Measurements from ENCODE around the gene SCG5.

The SCG5 gene

GRCh38 chr15:32659340-32660155 lies 18.0 kb downstream of the SCG5 start:
- DNase-seq, result no peak

DNA sequence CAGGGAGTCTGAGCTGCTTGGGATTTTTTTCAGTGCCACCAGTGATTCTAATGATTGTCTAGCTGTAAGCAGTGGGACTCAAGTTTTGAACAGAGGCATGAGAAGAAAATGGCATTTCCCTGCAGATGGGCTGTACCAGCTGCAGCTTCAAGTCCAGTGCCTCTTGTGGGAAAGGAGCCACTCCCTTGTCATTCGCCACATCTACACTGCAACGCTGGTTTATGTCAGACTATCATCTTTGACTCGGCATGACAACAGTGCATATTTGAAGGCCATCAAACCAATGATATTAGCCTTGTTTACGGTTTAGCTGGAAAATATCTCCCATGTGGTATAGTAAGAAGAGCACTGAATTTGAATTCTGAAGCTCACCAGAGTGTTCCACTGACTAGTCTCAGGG lies 22.2 kb downstream of the SCG5 start:
- DNase-seq, result no peak

DNA sequence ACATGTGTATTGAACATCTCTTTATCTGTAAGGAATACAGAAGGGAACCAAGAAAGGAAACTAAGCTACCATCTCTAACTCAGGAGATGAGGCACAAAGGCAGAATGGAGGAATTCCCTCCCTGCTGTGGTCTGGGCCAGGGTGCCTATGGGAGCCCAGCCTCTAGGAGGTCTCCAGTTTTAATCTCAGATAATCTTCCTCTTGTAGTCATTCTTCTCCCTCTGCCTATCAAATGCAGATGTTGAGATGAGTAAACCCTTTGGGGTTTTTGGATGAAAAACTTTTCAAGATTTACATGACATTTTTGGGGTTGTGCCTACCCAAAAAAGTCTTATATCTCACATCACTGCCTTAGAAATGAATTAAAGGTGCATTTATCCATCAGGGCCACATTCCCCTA lies 23.3 kb downstream of the SCG5 start:
- DNase-seq, result no peak

- no peak for DNase-seq
Observed at GRCh38 chr15:32667321-32667720, 25.8 kb downstream of the SCG5 start.

- DNase-seq, result no peak
Observed at GRCh38 chr15:32668942-32669341, 27.4 kb downstream of the SCG5 start.

DNA sequence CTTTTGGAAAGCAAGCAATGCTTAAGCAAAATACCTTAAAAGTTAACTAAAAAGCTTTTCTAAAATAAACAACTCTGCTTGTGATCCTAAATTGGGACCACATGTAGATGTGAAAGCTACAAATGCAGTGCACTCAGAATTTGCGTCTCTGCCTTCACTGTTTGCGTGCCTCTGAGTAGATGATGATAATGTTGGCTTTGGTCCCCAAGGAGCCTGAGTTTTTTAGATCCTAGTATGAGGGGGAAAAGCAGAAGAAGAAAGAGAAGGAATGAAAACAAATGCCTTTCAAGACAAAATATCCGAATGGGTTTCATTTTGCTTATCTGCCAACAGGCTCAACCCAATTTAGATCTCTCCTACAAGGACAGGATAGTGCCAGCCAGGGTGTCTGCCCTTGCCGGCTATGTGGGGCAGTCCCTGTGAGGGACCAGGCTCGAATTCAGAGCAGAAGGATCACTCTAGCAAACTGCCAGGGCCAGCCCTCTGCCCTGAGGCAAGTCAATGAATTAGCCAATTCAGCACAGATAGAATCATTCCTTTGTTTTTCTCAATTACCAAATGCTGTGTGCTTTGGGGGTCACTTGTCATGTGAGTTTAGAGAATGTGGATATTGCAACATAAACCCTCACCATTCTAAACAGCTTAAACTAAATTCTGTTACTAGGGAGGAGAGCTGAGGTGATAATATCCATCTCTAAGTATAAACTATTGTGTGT lies 28.5 kb downstream of the SCG5 start:
- DNase-seq, result no peak

DNA sequence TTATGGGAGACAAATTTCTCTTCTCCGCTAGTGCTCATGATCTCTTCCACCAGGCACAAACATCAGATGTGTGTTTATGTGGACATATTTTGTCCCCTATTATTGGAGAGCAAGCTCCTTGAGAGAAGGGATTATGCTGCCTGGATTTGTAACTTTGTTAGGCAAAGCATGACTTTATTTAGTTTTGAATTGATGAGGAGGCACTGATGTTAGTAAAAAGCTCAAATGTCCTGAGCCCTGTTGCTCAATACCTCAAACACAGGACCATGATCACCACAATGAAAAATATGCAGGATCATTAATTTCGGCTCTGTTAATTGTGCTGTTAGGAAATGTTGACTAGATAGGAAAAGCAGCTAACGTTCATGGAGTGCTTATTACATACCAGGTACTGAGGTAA lies 29.1 kb downstream of the SCG5 start:
- no peak for DNase-seq

DNA sequence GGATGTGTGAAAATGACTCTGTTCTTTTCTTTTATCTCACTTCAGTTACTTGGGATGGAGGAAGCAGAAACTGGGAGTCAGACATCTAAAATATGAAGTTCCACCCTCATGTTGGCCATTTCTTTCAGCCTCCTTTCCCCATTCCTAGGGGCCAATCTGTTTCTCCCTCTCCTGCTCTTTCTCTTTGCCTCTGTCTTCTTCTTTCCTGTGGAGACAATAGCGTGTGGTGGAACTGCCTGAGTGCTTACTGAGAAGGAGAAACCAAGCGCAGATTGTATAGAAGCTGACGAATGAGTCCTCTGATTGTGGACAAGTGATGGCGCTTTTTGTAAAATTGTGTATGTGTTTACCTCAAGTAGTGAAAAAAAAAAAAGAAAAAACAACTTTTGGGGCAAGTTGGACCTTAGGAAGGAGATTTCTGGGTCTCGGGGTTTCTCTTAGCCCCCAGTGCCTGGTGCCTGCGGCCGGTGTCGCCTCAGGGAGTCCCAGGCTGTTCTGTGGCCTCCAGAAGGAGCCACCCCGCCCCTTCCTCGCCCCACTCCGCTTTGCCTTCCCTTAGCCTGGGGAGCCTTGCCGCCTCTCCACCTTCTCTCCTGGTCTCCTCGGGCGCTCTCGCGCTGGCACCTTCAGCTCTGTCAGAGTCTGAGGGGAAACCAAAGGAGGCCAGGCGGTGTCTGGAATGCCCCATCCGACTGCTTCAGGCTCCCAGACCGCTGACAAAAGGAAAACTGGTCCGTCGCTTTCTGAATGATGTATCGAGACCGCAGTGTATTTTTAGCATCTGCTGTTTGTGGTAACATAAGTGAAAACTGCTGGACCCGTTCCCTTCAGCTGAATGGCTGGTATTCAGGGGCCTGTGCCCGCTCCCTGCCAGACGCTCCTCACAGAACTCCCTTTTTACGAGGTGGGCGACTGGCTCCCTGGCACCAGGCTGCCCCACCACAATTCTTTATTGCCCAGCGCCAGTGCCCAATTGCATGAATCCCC lies 30.1 kb downstream of the SCG5 start:
- DNase-seq, result no peak

DNA sequence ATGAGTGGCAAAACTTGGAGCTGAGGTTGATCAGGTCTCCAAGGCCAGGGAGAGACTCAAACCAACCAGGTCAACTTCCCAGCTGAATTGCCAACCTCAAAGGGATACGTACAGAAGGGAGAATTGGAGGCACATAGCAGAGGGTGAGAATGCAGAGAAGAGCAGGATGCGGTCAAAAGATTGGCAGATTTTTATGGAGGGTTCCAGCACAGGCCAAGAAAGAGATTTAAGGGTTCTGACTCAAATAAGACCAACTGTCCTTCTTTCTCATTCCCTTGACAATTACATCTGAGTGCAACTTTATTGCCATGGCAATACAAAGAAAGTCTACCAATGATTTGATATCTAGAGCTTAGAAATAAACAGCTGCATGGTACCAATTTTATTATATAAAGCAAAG lies 33.2 kb downstream of the SCG5 start:
- DNase-seq, result no peak

- no peak for DNase-seq
Observed at GRCh38 chr15:32675466-32675865, 34.0 kb downstream of the SCG5 start.

GRCh38 chr15:32676169-32676568 lies 34.7 kb downstream of the SCG5 start:
- no peak for DNase-seq

DNA sequence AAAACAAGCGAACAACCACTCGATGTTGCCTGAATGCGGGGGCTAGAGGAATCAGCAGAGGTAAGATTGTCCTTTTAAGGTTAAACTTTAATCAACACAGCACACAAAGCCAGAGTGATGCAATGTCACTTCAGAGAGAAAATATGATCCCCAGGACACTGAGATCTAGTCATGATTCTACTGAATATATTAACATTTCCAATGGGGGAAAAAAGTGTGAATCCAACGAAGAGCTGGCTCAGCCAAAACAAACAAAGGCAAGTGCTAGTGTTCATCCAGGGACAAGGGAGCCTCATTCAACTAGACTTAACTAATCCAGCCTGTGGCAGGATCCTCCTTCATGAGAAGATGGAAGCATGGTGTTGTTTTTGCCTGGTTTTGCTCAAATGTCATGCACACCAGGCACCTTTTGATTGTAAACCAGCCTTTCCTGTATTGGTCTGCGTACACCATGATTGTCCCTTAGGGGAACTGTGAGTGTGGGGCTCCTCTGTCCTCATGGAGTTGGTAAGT lies 35.8 kb downstream of the SCG5 start:
- no peak for DNase-seq

DNA sequence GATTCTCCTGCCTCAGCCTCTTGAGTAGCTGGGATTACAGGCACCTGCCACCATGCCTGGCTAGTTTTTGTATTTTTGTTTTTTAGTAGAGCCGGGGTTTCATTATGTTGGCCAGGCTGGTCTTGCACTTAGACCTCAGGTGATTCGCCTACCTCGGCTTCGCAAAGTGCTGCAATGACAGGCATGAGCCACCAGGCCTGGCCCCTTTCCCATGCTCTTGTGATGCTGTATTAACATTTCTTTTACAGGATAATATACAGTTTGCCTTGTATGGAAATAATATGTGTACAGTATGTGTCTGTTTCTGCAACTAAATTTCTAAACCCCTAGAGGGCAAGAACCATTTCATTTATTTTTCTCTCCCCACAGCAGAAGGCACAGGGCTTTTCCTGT lies 37.8 kb downstream of the SCG5 start:
- DNase-seq, result no peak

DNA sequence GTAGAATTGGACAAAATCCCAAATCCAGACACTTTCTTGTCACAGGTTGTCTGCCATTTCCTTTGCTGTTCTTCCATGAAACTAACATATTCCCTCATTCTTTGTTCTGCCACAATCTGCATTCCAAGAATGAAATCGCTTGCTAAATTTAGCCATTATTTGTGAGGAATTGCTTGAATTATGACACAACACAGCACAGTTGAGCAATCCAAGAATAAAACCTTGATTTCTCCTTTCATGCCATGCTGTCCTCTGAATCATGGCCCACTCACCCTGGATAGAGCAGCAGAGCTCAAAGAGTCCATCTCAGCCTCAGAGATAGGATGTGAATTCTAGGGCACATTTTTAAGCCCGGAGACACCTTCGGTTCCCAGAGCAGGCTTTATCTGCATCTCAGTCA lies 41.1 kb downstream of the SCG5 start:
- DNase-seq, result no peak

GRCh38 chr15:32682977-32683630 lies 41.6 kb downstream of the SCG5 start:
- DNase-seq, result no peak

DNA sequence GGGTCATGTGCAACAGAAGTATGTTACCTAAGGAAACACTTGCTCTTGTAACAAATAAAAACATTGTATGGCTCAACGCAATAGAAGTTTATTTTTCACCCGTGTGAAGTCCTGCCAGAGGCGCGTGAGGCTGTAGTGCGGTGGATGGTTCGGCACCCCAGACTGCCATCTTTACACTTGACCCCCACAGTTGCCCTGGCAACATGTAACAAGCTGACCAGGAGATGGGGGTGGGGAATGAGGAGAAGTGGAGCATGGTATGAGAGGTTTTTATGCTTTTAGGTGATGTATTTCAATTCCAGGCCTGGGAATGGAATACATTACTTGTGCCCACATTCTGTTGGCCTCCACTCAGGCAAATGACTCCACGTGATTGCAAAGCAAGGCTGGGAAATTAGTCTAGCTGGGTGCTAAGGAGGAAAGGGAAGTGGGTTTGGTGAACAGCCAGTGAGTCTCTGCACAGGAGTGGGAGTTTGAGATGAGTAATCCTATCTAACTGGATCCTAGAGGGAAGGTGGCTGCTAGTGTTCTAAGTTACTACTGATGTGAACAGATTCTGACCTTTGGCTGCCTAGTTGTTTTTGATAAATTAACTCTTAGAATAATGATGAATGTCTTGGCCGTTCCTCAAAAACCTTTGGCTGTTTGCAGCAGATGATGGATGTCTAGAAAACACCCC lies 42.5 kb downstream of the SCG5 start:
- no peak for DNase-seq

GRCh38 chr15:32685576-32685975 lies 44.1 kb downstream of the SCG5 start:
- no peak for DNase-seq

- no peak for DNase-seq
Observed at GRCh38 chr15:32687556-32687955, 46.0 kb downstream of the SCG5 start.

DNA sequence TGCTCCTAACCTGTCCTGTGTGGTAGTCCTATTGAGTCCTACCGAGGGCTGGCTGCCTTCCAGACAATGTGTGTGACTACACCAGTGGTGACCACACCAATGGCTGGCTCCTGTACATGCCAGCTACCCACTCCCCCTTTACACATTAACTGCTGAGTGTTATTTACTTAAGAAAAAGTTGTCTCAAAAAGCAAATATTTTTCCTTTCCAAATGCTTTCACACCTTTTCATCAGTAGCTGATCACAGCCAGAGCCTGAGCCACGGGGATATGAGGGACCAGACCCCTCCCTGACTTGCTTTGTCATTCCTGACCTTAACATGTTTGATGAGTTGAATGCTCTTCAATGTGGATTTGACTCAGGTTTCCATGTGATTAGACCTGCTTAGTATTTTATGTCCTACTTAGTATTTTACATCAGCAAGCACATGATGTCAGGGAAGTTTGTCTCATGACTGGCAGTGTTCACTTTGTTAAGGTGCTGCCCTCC lies 46.7 kb downstream of the SCG5 start:
- no peak for DNase-seq

- no peak for DNase-seq
Observed at GRCh38 chr15:32690941-32691688, 49.6 kb downstream of the SCG5 start.

- DNase-seq, result no peak
Observed at GRCh38 chr15:32691689-32692038, 50.2 kb downstream of the SCG5 start.

All from 8988T (cell line).